SK-N-SH (cell line): Measurements from ENCODE around the gene PSKH1.

ENCODE experiments used
- CTCF ChIP-seq: fragments of 200-600 bp; sonication (generic); IDR thresholded peaks from 2 replicates; pipeline ENCODE4 v1.6.1; 2017; ENCODE audit warnings: antibody characterized with exemption, mild to moderate bottlenecking, moderate library complexity
- MAX ChIP-seq: IDR thresholded peaks from 2 replicates; pipeline ENCODE4 v1.4.0; 2012; ENCODE audit warnings: low read depth
- POLR2AphosphoS5 ChIP-seq: IDR thresholded peaks from 2 replicates; pipeline ENCODE4 v1.6.1; 2012; ENCODE audit warnings: low read depth, low read length
- REST ChIP-seq: IDR thresholded peaks from 2 replicates; pipeline ENCODE4 v1.6.1; 2012; ENCODE audit warnings: mild to moderate bottlenecking, low read depth, low read length, moderate library complexity
- USF1 ChIP-seq: IDR thresholded peaks from 2 replicates; pipeline ENCODE4 v1.4.0; 2012; ENCODE audit warnings: low read depth, borderline replicate concordance
- YY1 ChIP-seq: IDR thresholded peaks from 2 replicates; pipeline ENCODE4 v1.4.0; 2012; ENCODE audit warnings: low read depth, mild to moderate bottlenecking

GRCh38 chr16:67843343-67843765 is 49.7 kb upstream of the PSKH1 start:
- no peak for TF ChIP-seq REST
- TF ChIP-seq YY1, result no peak
- TF ChIP-seq CTCF, result no peak
- TF ChIP-seq MAX, result no peak
- TF ChIP-seq POLR2AphosphoS5, result no peak
- no peak for TF ChIP-seq USF1
